Gastrocnemius medialis (tissue), 4 donors: ENCODE measurements around the gene OR10V1.

Experiments used
- CTCF ChIP-seq, 5 experiments: fragments of 450-650 bp in 3 of 5; fragments of 200-600 bp in 2 of 5; sonication (generic) in 2 of 5; IDR thresholded peaks in 4 of 5; conservative IDR thresholded peaks in 1 of 5; 1 replicate in 4 of 5; 2 replicates in 1 of 5; pipeline ENCODE4 v1.5.1; 2016 to 2019; ENCODE audit warnings: antibody characterized with exemption in 5 of 5, mild to moderate bottlenecking in 3 of 5, moderate library complexity in 3 of 5
- POLR2A ChIP-seq, 2 donors: fragments of 450-650 bp; IDR thresholded peaks; one replicate each; pipeline ENCODE4 v1.6.1; 2017; ENCODE audit warnings: antibody characterized with exemption in 2 of 2, mild to moderate bottlenecking in 2 of 2, moderate library complexity in 2 of 2

- no peak for TF ChIP-seq CTCF (IDR thresholded peaks at IDR 0.05 in 4 of 5, conservative IDR thresholded peaks at IDR 0.05 in 1 of 5)
- TF ChIP-seq POLR2A (IDR thresholded peaks at IDR 0.05), result no peak
Observed at GRCh38 chr11:59708537-59708936, 5.1 kb downstream of the OR10V1 start.
